ENCODE measurements around the gene SCRN1. TPM values are rescaled to one million over a fixed set of nuclear protein-coding genes. Genes with fewer than 3 reads are reported as not detected.

The SCRN1 gene
- total RNA-seq, 1 donor from 2014 or later: 13.4 TPM

DNA sequence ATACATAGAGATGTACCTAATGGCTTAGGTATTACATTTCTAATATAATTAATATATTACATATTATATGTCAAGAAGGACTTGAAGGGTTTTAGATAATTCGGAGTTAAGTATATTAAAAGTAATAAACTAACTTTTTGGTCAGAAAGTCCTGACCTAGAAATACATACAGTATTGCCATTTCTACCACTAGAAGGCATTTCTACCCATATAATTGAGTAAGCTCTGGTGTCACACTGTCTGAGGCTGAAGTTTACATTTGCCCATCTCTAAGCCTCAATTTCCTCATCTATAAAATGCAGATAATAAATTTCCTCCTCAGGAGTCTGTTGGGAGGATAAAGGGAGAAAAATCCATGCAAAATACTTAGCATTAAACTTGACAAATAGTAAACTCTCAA is 29.8 kb upstream of the SCRN1 start:
- H3K36me3 ChIP-seq: peaks cover 29% of the 10 kb centered on the region
- TF ChIP-seq, protein P1, sequence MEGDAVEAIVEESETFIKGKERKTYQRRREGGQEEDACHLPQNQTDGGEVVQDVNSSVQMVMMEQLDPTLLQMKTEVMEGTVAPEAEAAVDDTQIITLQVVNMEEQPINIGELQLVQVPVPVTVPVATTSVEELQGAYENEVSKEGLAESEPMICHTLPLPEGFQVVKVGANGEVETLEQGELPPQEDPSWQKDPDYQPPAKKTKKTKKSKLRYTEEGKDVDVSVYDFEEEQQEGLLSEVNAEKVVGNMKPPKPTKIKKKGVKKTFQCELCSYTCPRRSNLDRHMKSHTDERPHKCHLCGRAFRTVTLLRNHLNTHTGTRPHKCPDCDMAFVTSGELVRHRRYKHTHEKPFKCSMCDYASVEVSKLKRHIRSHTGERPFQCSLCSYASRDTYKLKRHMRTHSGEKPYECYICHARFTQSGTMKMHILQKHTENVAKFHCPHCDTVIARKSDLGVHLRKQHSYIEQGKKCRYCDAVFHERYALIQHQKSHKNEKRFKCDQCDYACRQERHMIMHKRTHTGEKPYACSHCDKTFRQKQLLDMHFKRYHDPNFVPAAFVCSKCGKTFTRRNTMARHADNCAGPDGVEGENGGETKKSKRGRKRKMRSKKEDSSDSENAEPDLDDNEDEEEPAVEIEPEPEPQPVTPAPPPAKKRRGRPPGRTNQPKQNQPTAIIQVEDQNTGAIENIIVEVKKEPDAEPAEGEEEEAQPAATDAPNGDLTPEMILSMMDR (IDR thresholded peaks at IDR 0.05; ENCODE audit: borderline replicate concordance): no peak
- no peaks in the 10 kb centered on the region for H3K27me3 ChIP-seq (ENCODE audit: low read depth)
- no peak overlapping the region for H3K4me3 ChIP-seq
- H3K9me3 ChIP-seq (replicated peaks): no peaks in the 10 kb centered on the region
- intact Hi-C loops (cut with micrococcal nuclease): no loop called here
- no peak for DNase-seq
- H3K4me1 ChIP-seq: peaks cover under 1% of the 10 kb centered on the region
- H3K27ac ChIP-seq (replicated peaks): no peak overlapping the region

- no peak overlapping the region for H3K27ac ChIP-seq (replicated peaks)
- intact Hi-C loops (cut with micrococcal nuclease): no loop called here
- no peaks in the 10 kb centered on the region for H3K9me3 ChIP-seq (replicated peaks)
These were observed 28.9 kb upstream of the SCRN1 start for GRCh38 chr7:30018451-30018850.

DNA sequence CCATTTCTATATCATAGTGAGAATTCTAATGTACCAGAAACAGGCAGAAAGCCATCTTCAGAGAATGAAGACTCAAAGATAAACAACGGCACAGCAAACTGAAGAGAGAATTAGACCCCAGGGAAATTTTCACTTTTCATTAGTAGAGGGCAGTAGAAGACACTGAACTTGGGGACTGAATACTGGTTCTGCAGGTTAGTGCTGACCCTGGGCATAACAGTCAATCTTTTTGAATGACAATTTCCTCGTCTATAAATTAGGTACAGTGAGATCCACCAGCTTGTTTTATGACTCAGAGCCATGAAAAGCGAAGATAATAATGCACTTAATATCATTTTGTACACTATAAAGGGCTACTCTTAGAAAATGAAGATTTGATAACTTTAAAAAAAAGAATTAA is 23.2 kb upstream of the SCRN1 start:
- no peaks in the 10 kb centered on the region for H3K9me3 ChIP-seq (replicated peaks)
- DNase-seq: no peak
- H3K27ac ChIP-seq (replicated peaks): no peak overlapping the region
- TF ChIP-seq, protein P1 (IDR thresholded peaks at IDR 0.05; ENCODE audit: borderline replicate concordance): no peak
- H3K4me3 ChIP-seq: no peak overlapping the region
- no peaks in the 10 kb centered on the region for H3K4me1 ChIP-seq
- intact Hi-C loops (cut with micrococcal nuclease): no loop called here
- no peaks in the 10 kb centered on the region for H3K27me3 ChIP-seq (ENCODE audit: low read depth)
- peaks cover 32% of the 10 kb centered on the region for H3K36me3 ChIP-seq

More at GRCh38 chr7:30018451-30018850, 28.9 kb upstream of the SCRN1 start:
- Histone ChIP-seq H3K4me3 (no peak overlapping the region), H3K27me3 (ENCODE audit: low read depth) (no peaks in the 10 kb centered on the region), H3K4me1 (no peaks in the 10 kb centered on the region), H3K36me3 (peaks cover 39% of the 10 kb centered on the region)
- TF ChIP-seq, protein P1 (IDR thresholded peaks at IDR 0.05; ENCODE audit: borderline replicate concordance): no peak
- no peak for DNase-seq

DNA sequence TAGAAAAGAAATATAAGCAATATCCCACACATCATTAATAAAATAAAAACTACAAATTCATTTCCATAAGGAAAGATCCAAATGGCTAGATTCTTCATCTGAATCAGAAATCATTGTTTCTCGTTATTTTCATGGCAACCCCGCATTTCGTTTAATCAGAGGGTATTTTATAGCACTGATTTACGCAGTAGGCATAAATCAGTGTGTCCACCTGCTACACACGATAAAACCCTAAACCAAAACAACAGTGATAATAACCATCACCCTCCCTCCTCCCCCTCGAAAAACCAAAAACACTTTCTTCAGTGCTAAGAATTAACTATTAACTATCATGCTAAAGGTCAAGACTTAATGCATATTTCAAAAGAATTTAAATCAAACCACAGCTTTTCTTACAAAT is 20.4 kb upstream of the SCRN1 start:
- no peak overlapping the region for H3K4me3 ChIP-seq
- H3K4me1 ChIP-seq: no peaks in the 10 kb centered on the region
- DNase-seq: no peak
- no peaks in the 10 kb centered on the region for H3K27me3 ChIP-seq (ENCODE audit: low read depth)
- H3K36me3 ChIP-seq: peaks cover 15% of the 10 kb centered on the region
- no peak overlapping the region for H3K27ac ChIP-seq (replicated peaks)
- TF ChIP-seq, protein P1 (IDR thresholded peaks at IDR 0.05; ENCODE audit: borderline replicate concordance): no peak
- intact Hi-C loops (cut with micrococcal nuclease): no loop called here
- no peaks in the 10 kb centered on the region for H3K9me3 ChIP-seq (replicated peaks)

- no peaks in the 10 kb centered on the region for H3K27me3 ChIP-seq (ENCODE audit: low read depth)
- no peak for DNase-seq
- H3K36me3 ChIP-seq: no peaks in the 10 kb centered on the region
- no peak overlapping the region for H3K4me3 ChIP-seq
- H3K9me3 ChIP-seq (replicated peaks): no peaks in the 10 kb centered on the region
- no peak overlapping the region for H3K27ac ChIP-seq (replicated peaks)
- intact Hi-C loops (cut with micrococcal nuclease): no loop called here
- no peaks in the 10 kb centered on the region for H3K4me1 ChIP-seq
- TF ChIP-seq, protein P1 (IDR thresholded peaks at IDR 0.05; ENCODE audit: borderline replicate concordance): no peak
These were observed 15.9 kb upstream of the SCRN1 start for GRCh38 chr7:30005464-30005863.

GRCh38 chr7:30003098-30003497 is 13.5 kb upstream of the SCRN1 start:
- no peak overlapping the region for H3K27ac ChIP-seq (replicated peaks)
- H3K4me3 ChIP-seq: no peak overlapping the region
- no peaks in the 10 kb centered on the region for H3K4me1 ChIP-seq
- DNase-seq: no peak
- H3K9me3 ChIP-seq (replicated peaks): no peaks in the 10 kb centered on the region
- H3K27me3 ChIP-seq (ENCODE audit: low read depth): peaks cover 4% of the 10 kb centered on the region
- TF ChIP-seq, protein P1 (IDR thresholded peaks at IDR 0.05; ENCODE audit: borderline replicate concordance): no peak
- intact Hi-C loops (cut with micrococcal nuclease): no loop called here
- no peaks in the 10 kb centered on the region for H3K36me3 ChIP-seq
